B cell (primary cell): Measurements from ENCODE around the gene TIMP2. TPM values are rescaled to one million over a fixed set of nuclear protein-coding genes. Genes with fewer than 3 reads are reported as not detected.

Source experiments
- ATAC-seq: fragments of 200-7000 bp; cut with Tn5 transposase; one replicate; pipeline ENCODE4 v1.10.0; 2021; ENCODE audit warnings: low read depth, mild to moderate bottlenecking, moderate number of reproducible peaks, moderate library complexity
- CTCF ChIA-PET: fragments of 350-600 bp; sonication (Branson Sonifier 250); formaldehyde crosslinking; loops from one replicate; lab custom pipeline; 2021; ENCODE audit warnings: antibody characterized with exemption, inconsistent platforms; lab: Charles Lee
- POLR2A ChIA-PET: fragments of 350-600 bp; sonication (Branson Sonifier 250); formaldehyde crosslinking; loops from one replicate; lab custom pipeline; 2021; ENCODE audit warnings: antibody characterized with exemption; lab: Charles Lee
- DNase-seq: peaks from one replicate; pipeline ENCODE4 v3.0.0; 2013
- H2AFZ ChIP-seq: 2 replicates; pipeline ENCODE4 v1.6.1; 2012; ENCODE audit warnings: mild to moderate bottlenecking, low read depth, low read length; ENCODE audit not compliant: insufficient read depth, poor library complexity, severe bottlenecking
- H3K27ac ChIP-seq, 2 donors: 1 replicate in 1 of 2; 2 replicates in 1 of 2; pipeline ENCODE4 v1.5.1; 2012 to 2013; ENCODE audit warnings: low read length in 2 of 2, mild to moderate bottlenecking in 2 of 2, moderate library complexity in 1 of 2
- H3K27me3 ChIP-seq, 4 experiments: fragments of 200-600 bp in 1 of 4; sonication (generic) in 1 of 4; replicated peaks in 1 of 4; 1 replicate in 2 of 4; 2 replicates in 2 of 4; pipeline versions ENCODE4 v1.6.1 to v1.7.0; 2013 to 2016; ENCODE audit warnings: low read length in 3 of 4, mild to moderate bottlenecking in 2 of 4, mixed read lengths in 1 of 4, moderate library complexity in 1 of 4; ENCODE audit not compliant: insufficient read depth in 4 of 4, control insufficient read depth in 3 of 4; ENCODE audit errors: control extremely low read depth in 1 of 4
- H3K36me3 ChIP-seq, 2 experiments: replicated peaks in 1 of 2; 1 replicate in 1 of 2; 2 replicates in 1 of 2; pipeline versions ENCODE4 v1.6.1 to v1.7.1; 2013; ENCODE audit warnings: low read length in 1 of 2; ENCODE audit not compliant: insufficient read depth in 2 of 2, control insufficient read depth in 1 of 2; ENCODE audit errors: control extremely low read depth in 1 of 2, extremely low read depth in 1 of 2
- H3K4me1 ChIP-seq, 2 donors: fragments of 200-600 bp in 1 of 2; sonication (generic) in 1 of 2; 1 replicate in 1 of 2; 2 replicates in 1 of 2; pipeline versions ENCODE4 v1.5.1 to v1.6.1; 2013 to 2017; ENCODE audit warnings: low read length in 2 of 2; ENCODE audit not compliant: control insufficient read depth in 2 of 2, insufficient read depth in 2 of 2
- H3K4me2 ChIP-seq: replicated peaks from 2 replicates; pipeline ENCODE3; 2012; ENCODE audit warnings: mild to moderate bottlenecking, low read depth, low read length; ENCODE audit not compliant: poor library complexity, severe bottlenecking
- H3K4me3 ChIP-seq, 5 experiments: fragments of 200-600 bp in 1 of 5; sonication (generic) in 1 of 5; 1 replicate in 3 of 5; 2 replicates in 2 of 5; pipeline versions ENCODE4 v1.5.1 to v1.7.0; 2011 to 2016; ENCODE audit warnings: low read length in 4 of 5, mild to moderate bottlenecking in 4 of 5, low read depth in 2 of 5, control low read depth in 1 of 5, moderate library complexity in 1 of 5; ENCODE audit not compliant: insufficient read depth in 1 of 5; ENCODE audit errors: control extremely low read depth in 1 of 5, extremely low read depth in 1 of 5
- H3K79me2 ChIP-seq: fragments of 200-600 bp; sonication (generic); one replicate; pipeline ENCODE4 v1.6.0; 2016; ENCODE audit warnings: low read length; ENCODE audit not compliant: control insufficient read depth, insufficient read depth
- H3K9ac ChIP-seq: fragments of 200-600 bp; sonication (generic); 2 replicates; pipeline ENCODE4 v1.6.1; 2017; ENCODE audit warnings: mild to moderate bottlenecking, low read length, moderate library complexity
- H3K9me3 ChIP-seq, 3 donors: one replicate each; pipeline versions ENCODE4 v1.6.1 to v1.7.1; 2013; ENCODE audit warnings: low read length in 2 of 3; ENCODE audit not compliant: control insufficient read depth in 2 of 3, insufficient read depth in 1 of 3; ENCODE audit errors: control extremely low read depth in 1 of 3
- H4K20me1 ChIP-seq: 2 replicates; pipeline ENCODE4 v1.6.0; 2012; ENCODE audit warnings: mild to moderate bottlenecking, low read length; ENCODE audit not compliant: insufficient read depth, control insufficient read depth, poor library complexity, severe bottlenecking
- H3K27ac Mint-ChIP-seq: one replicate; pipeline ENCODE4 v1.8.0; 2021; ENCODE audit warnings: mixed read lengths
- H3K27me3 Mint-ChIP-seq: one replicate; pipeline ENCODE4 v1.8.0; 2021; ENCODE audit warnings: mixed read lengths
- H3K4me1 Mint-ChIP-seq: one replicate; pipeline ENCODE4 v1.8.0; 2021; ENCODE audit warnings: mixed read lengths
- H3K4me3 Mint-ChIP-seq: one replicate; pipeline ENCODE4 v1.8.0; 2021; ENCODE audit warnings: mixed read lengths
- H3K9me3 Mint-ChIP-seq: one replicate; pipeline ENCODE4 v1.8.0; 2022; ENCODE audit warnings: mixed read lengths; ENCODE audit not compliant: insufficient read depth
- EZH2 ChIP-seq: IDR thresholded peaks from 2 replicates; pipeline ENCODE4 v1.6.1; 2012; ENCODE audit warnings: borderline replicate concordance, low read depth, mild to moderate bottlenecking, moderate library complexity, low read length; ENCODE audit not compliant: insufficient read depth, poor library complexity, severe bottlenecking
- WGBS: methylation state at CpG from one replicate; pipeline ENCODE4 v1.1.5; 2013; ENCODE audit warnings: missing lambda C conversion rate; ENCODE audit not compliant: insufficient coverage; 5-methylcytosine and 5-hydroxymethylcytosine counted together
- intact Hi-C: fragments of 100-400 bp; cut with micrococcal nuclease; formaldehyde crosslinking; loops from one replicate; pipeline ENCODE4 v1.10.0; 2022
- polyA plus RNA-seq: library from polyadenylated mRNA; depleted of rRNA; stranded (reverse); fragments of >200 nt; gene quantifications from 2 replicates; pipeline ENCODE4 v1.2.3, GENCODE V29; 2012
- total RNA-seq, 2 donors: library from RNA; stranded (reverse); fragments of 120-200 nt in 1 of 2; gene quantifications; 1 replicate in 1 of 2; 2 replicates in 1 of 2; pipeline versions ENCODE4 v1.2.3 to v1.2.4, GENCODE V29; 2013 to 2022
- TF ChIP-seq, protein P1 (sequence below): fragments of 200-600 bp; IDR thresholded peaks from one replicate; pipeline ENCODE4 v1.8.0; 2022; ENCODE audit warnings: antibody characterized with exemption, mild to moderate bottlenecking

The TIMP2 gene
- total and polyA plus RNA-seq, 2 donors (not counting 1 experiment from before 2014, with no cell fraction given): 4.8 to 10.0 TPM

DNA sequence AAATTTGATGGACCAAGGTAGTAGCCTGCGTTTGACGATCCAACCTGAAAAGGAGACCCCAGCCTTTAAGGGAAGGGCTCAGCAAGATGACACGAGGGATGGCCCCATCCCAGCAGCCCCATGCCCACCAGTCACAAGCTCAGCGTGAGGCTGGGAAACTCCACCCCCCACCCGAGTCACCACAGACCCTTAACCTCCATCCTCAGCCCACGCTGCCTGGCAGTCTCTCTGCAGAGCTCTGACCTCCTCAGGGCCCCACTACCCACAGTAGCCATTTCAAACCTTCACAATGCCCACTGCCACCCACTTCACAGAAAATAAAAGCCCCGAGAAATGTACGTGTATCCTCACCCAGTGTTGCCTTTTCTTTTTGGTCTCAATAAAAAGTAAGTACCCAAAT lies 103.2 kb downstream of the TIMP2 start:
- ChIA-PET CTCF (no interaction called here), POLR2A (no interaction called here)
- Mint-ChIP-seq H3K4me1 (peaks cover 14% of the 10 kb centered on the region), H3K27ac (no peak overlapping the region), H3K4me3 (no peak overlapping the region), H3K9me3 (no peaks in the 10 kb centered on the region), H3K27me3 (no peaks in the 10 kb centered on the region)
- Histone ChIP-seq H3K4me1 (peaks cover 8 to 11% of the 10 kb centered on the region in 2 donors), H2AFZ (no peak overlapping the region), H3K36me3 (peaks cover 7 to 87% of the 10 kb centered on the region in 2 experiments), H3K27me3 (no peaks in the 10 kb centered on the region), H3K9me3 (no peaks in the 10 kb centered on the region), H3K27ac (no peak overlapping the region), H3K4me3 (no peak overlapping the region), H4K20me1 (peaks cover 30% of the 10 kb centered on the region), H3K9ac (no peak overlapping the region), H3K4me2 (no peak overlapping the region), H3K79me2 (peaks cover 32% of the 10 kb centered on the region)
- WGBS: 96% methylated on average over 8 of the region's 8 CpGs
- TF ChIP-seq EZH2: no peak
- TF ChIP-seq, protein P1, sequence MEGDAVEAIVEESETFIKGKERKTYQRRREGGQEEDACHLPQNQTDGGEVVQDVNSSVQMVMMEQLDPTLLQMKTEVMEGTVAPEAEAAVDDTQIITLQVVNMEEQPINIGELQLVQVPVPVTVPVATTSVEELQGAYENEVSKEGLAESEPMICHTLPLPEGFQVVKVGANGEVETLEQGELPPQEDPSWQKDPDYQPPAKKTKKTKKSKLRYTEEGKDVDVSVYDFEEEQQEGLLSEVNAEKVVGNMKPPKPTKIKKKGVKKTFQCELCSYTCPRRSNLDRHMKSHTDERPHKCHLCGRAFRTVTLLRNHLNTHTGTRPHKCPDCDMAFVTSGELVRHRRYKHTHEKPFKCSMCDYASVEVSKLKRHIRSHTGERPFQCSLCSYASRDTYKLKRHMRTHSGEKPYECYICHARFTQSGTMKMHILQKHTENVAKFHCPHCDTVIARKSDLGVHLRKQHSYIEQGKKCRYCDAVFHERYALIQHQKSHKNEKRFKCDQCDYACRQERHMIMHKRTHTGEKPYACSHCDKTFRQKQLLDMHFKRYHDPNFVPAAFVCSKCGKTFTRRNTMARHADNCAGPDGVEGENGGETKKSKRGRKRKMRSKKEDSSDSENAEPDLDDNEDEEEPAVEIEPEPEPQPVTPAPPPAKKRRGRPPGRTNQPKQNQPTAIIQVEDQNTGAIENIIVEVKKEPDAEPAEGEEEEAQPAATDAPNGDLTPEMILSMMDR: no peak
- intact Hi-C loops: no loop called here
- no peak for ATAC-seq
- DNase-seq: no peak

DNA sequence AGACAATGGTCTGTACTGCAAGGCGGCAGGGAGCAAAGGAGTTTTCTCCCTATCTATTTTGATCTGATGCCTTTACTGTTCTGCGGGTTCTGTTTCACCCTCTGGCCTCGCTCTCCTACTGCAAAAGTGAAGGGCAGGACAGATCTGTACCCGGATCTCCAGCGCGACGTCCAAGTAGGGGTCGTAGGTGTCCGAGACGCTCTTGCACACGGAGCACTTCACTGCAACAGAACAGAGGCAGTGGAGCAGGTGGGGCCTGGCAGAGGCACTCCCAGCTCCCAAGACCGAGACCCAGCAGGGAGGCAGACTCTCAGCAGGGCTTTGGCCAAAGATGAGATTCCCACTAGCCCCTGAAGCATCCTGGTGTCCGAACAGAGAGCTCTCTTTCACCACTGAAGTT lies 104.3 kb downstream of the TIMP2 start:
- peaks cover 7 to 84% of the 10 kb centered on the region in 2 experiments for H3K36me3 ChIP-seq
- DNase-seq: no peak
- ATAC-seq: no peak
- H3K27ac ChIP-seq: no peak overlapping the region
- Mint-ChIP-seq H3K27ac (no peak overlapping the region), H3K4me3 (no peak overlapping the region), H3K4me1 (peaks cover 14% of the 10 kb centered on the region), H3K27me3 (no peaks in the 10 kb centered on the region), H3K9me3 (no peaks in the 10 kb centered on the region)
- H3K9me3 ChIP-seq: no peaks in the 10 kb centered on the region
- POLR2A ChIA-PET: no interaction called here
- no peaks in the 10 kb centered on the region for H3K27me3 ChIP-seq
- intact Hi-C loops: no loop called here
- H2AFZ ChIP-seq: no peak overlapping the region
- CTCF ChIA-PET: interaction anchor here (1.0 kb wide), 1 partner anchor 45 kb away, joined by 3 read pairs; no protein-coding TSS in a partner anchor
- H4K20me1 ChIP-seq: peaks cover 26% of the 10 kb centered on the region
- H3K4me1 ChIP-seq: peaks cover 8 to 11% of the 10 kb centered on the region in 2 donors
- TF ChIP-seq, protein P1: no peak
- no peak for TF ChIP-seq EZH2
- 95% methylated on average over 13 of the region's 13 CpGs for WGBS
- H3K4me2 ChIP-seq: no peak overlapping the region
- H3K4me3 ChIP-seq: no peak overlapping the region
- peaks cover 27% of the 10 kb centered on the region for H3K79me2 ChIP-seq
- H3K9ac ChIP-seq: no peak overlapping the region
